IMR-90 (cell line): ENCODE results near the gene CTCF. TPM values are rescaled to one million over a fixed set of nuclear protein-coding genes. Genes with fewer than 3 reads are reported as not detected.

ENCODE experiments used
- CEBPB ChIP-seq: IDR thresholded peaks from 2 replicates; pipeline ENCODE4 v1.6.1; 2012; ENCODE audit warnings: low read depth, low read length, improper control_type of control experiment
- CHD1 ChIP-seq: IDR thresholded peaks from 2 replicates; pipeline ENCODE4 v1.6.1; 2012; ENCODE audit warnings: low read depth, low read length, improper control_type of control experiment
- ELK1 ChIP-seq: fragments of 150-350 bp; IDR thresholded peaks from 2 replicates; pipeline ENCODE4 v1.6.1; 2016; ENCODE audit warnings: low read depth, mild to moderate bottlenecking, low read length, moderate library complexity, borderline replicate concordance
- POLR2A ChIP-seq: IDR thresholded peaks from 2 replicates; pipeline ENCODE4 v1.6.1; 2012; ENCODE audit warnings: mild to moderate bottlenecking, low read depth, low read length
- RAD21 ChIP-seq: IDR thresholded peaks from 2 replicates; pipeline ENCODE4 v1.6.1; 2012; ENCODE audit warnings: low read length, improper control_type of control experiment
- RFX5 ChIP-seq: IDR thresholded peaks from 2 replicates; pipeline ENCODE4 v1.8.0; 2012; ENCODE audit warnings: low read depth, mild to moderate bottlenecking, low read length, moderate library complexity
- SMC3 ChIP-seq: fragments of 150-350 bp; IDR thresholded peaks from 2 replicates; pipeline ENCODE4 v1.6.1; 2016; ENCODE audit warnings: low read depth, mild to moderate bottlenecking, antibody characterized with exemption, low read length, moderate library complexity
- polyA plus RNA-seq, 3 experiments: library from polyadenylated mRNA; depleted of rRNA; stranded (reverse); fragments of >200 nt; gene quantifications; 2 replicates each; pipeline ENCODE4 v1.2.3, GENCODE V29; 2012; ENCODE audit warnings: low replicate concordance in 1 of 3
- total RNA-seq: library from RNA; depleted of rRNA; stranded (reverse); fragments of >200 nt; gene quantifications from 2 replicates; pipeline ENCODE4 v1.2.3, GENCODE V29; 2012

CTCF gene
- total and polyA plus RNA-seq, 2 of the 4 experiments (the other 2 are of a cell fraction), result 16.1 to 22.8 TPM

DNA sequence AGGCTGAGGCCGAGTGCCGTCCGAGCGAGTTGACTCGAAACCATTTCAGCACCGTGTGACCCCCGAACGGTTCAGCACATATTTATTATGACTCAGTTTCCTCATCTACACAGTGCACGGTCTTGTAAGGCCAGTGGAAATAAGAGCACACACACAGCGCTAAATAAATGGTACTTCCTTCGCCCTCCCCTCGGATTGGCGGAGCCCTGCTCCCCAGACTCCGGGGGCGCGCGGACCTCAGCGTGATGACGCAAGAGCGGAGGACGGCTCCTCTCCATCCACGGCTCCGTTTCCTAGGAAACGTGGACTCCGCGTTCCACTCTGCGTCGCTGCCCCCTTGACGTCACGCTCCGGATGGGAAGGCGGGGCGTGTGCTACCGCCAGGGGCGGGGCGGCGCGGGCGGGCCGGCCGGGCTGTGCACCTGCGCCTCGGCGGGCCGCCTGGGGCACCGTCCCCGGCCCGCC is 98.3 kb downstream of the CTCF start, which contains the start of gene PARD6A (continued):
- TF ChIP-seq ELK1 (no peak), SMC3 (no peak), RFX5 (no peak; the same call in 1 of the 2 replicates), CEBPB (peak; percentile 100), POLR2A (0 out of 2 replicates have a peak, but pooled peaks have one; percentile 61), RAD21 (no peak), CHD1 (no peak)
